Measurements from ENCODE around the gene ADPRS.

The ADPRS gene

GRCh38 chr1:36088577-36089392, at the start of gene ADPRS:
ADPRS (plus strand) TSS chr1:36088892; CDS start chr1:36088905, 13 bp downstream.
- DNase-seq = peak; percentile 94

- no peak for DNase-seq
These were observed 48.5 kb upstream of the ADPRS start for GRCh38 chr1:36040238-36040637.

GRCh38 chr1:36051821-36052220, 36.9 kb upstream of the ADPRS start:
- DNase-seq = no peak

- DNase-seq = no peak
These were observed 34.7 kb upstream of the ADPRS start for GRCh38 chr1:36053978-36054377.

DNA sequence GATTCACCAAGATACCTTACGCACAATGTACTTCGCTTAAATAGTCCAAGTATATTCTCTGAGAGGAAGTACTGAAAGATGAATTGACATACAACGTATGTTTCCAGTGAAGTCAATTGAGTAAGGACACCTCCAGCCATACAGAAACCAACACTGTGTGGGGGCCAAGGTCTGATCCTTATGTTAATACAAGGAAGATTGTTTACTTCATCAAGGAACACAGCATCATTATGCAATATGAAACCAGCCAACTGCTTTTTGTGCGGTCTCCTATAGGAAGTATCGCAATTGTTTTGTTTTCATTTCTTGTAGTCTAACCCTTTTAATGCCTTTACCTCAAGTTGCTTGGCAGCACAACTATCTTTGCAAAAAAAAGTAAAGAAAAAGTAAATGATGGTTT, 33.0 kb upstream of the ADPRS start:
- no peak for DNase-seq

GRCh38 chr1:36062315-36062714, 26.4 kb upstream of the ADPRS start:
- no peak for DNase-seq

- no peak for DNase-seq
These were observed 20.8 kb upstream of the ADPRS start for GRCh38 chr1:36067871-36068270.

GRCh38 chr1:36068866-36069265, 19.8 kb upstream of the ADPRS start:
- DNase-seq = no peak

DNA sequence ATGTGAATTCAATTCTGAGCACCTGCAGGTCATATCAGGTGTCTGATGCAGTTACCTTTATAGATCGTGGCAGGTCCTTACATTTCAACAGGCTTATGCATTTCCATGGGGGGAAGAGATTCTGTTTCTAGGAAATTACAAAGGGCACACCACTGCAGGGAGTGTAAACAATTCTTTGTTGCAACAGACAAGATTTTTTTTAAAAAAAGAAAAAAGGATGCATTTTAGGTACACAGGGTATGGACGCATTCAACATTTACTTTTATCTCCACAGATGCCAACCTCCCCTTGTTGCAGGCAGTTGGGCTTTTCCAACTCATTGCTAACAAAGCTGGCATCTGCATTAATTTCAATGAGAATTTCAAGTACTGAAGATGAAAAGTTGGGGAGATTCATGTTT, 18.3 kb upstream of the ADPRS start:
- no peak for DNase-seq

- no peak for DNase-seq
These were observed 11.6 kb upstream of the ADPRS start for GRCh38 chr1:36076979-36077573.

GRCh38 chr1:36080236-36080635, 8.5 kb upstream of the ADPRS start:
- no peak for DNase-seq

- DNase-seq = no peak
These were observed 7.9 kb upstream of the ADPRS start for GRCh38 chr1:36080801-36081200.

DNA sequence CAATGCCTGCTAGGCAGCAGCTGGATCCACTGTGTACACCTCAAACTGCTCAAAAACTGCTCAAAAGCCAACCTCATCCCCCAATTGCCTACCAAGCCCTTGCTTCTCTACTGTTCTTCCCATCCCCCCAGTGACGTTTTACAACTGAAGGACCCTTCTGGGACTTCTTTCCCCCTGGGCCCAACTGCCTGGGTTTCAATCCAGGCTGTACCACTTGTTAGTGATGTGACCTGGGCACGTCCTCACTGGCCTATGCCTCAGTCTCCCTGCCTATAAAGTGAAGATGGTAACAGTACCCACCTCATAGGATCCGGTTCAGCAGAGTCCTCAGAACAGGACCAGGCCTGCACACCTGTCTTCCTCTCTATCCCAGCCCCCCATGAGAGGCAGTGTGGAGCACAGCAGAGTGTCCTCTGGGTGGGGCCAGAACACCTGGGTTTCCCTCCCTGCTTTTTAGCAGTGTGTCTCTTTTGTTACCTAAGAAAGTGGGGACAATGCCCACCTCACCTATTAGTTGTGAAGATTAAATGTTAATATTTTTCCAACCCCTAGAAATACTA, 6.7 kb upstream of the ADPRS start:
- DNase-seq = no peak

DNA sequence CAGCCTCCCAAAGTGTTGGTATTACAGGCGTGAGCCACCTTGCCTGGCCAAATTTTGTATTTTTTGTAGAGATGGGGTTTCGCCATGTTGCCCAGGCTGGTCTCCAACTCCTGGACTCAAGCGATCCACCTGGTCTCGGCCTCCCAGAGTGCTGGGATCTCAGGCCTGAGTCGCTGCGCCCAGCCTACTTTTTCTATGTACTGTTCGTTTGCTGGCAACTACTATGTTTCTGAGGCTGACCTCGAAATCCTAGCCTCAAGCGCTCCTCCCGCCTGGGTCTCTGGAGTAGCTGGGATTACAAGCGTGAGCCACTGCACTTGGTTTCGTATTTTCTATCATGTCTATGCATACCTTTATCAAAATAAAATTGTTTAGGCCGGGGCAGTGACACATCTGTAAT, 5.5 kb upstream of the ADPRS start:
- no peak for DNase-seq

DNA sequence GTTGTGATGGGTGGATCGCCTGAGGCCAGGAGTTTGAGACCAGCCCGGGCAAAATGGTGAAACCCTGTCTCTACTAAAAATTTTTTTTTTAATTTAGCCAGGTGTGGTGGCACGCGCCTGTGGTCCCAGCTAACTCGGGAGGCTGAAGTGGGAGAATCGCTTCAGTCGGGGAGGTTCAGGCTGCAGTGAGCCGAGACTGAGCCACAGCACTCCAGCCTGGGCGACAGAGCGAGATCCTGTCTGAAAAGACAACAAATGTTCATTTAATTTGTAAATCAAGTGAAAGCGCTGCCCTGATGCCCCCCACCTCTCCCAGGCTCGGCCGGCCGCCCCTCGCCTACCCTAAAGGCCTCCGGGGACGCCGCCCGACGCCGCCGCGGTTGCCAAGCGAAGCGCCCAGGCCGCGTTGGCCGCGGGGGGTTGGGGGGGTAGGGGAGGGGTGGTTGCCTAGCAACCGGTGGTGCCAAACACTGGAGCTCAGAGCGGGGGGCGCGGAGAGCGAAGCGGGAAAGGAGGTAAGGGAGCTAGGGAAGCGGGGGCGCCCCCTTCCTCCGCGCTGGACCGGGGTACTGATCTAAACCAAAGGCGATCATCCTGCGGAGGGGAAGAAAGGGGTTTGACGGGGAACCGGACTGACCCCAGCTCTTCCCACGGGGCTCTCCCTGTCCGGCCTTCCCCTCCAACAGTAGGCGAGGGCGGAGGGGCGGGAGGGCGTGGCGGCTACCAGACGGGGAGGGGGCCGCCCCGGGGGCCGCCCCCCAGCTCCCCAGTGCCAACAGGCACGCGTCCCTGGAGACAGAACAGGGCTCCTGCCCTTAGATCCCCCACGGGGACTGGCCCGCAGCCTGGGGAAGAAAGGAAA, 4.8 kb upstream of the ADPRS start, which contains the start of gene TEKT2:
Gene TEKT2 (plus strand): TSS at position 460 of the 862 bp plus-strand sequence. CDS start 828 bp downstream, outside the sequence.
- DNase-seq = no peak

DNA sequence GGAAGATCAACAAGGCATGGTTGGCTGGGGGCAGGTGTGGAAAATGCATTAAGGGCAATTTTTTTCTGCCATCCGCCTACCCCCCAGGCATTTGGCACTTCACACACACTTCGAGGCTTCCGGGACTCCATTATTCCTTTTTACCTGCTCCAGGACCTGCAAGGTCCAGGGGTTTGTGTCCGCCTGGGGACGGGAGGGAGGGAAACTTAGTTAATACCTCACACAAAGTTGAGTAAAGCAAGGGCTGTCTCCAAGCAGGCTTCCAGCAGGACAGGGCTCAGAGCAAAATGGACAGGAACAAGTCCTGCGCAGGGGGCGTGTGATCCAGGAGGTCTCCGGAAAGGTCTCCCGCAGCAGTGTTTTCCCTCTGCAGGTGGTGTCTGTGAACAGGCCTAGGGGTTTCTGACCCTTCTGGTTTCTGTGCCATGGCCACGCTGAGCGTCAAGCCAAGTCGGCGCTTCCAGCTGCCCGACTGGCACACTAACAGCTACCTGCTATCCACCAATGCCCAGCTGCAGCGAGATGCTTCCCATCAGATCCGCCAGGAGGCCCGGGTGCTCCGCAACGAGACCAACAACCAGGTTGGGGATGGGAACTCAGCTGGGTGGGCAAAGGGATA, 4.1 kb upstream of the ADPRS start:
- DNase-seq = no peak

DNA sequence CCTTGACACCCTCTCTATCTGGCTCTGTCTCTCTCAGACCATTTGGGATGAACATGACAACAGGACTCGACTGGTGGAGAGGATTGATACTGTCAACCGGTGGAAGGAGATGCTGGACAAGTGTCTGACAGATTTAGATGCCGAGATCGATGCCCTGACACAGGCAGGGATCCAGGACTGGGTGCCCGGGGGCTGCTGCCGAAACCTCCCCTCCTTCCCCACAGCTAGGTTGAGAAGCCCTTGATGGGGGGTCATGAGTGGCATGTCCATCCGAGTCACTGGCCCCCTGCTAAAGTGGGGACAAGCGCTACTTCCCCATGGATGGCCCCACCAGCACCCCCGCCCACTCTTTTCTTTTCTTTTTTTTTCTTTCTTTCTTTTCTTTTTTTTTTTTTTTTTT, 3.6 kb upstream of the ADPRS start:
- DNase-seq = no peak

DNA sequence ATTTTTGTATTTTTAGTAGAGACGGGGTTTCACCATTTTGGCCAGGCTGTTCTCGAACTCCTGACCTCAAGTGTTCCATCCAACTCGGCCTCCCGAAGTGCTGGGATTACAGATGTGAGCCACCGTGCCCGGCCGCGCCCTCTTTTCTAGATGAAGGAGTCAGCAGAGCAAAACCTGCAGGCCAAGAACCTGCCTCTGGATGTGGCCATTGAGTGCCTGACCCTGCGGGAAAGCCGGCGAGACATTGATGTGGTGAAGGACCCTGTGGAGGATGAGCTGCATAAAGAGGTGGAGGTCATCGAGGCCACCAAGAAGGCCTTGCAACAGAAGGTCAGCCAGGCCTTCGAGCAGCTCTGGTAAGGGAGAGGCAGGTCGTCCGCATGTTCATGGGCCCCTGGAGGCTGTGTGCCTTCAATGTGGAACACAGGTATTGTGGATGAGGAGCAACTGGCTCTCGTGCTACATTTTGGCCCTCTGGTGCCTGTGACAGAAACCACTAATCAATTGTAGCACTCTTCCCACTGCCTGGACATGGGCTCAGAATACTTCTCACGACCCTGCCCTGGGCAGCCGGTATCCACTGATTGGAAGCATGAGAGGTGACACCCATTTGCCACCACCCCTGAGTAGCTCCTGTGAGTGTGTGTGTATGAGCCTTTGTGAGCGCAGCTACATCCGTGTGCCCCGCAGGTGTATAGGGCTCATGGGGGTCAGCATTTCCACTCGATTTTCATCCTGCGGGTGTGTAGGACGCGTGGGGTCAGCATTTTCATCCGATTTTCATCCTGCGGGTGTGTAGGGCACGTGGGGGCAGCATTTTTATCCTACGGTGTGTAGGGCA, 2.8 kb upstream of the ADPRS start:
- no peak for DNase-seq

- DNase-seq = no peak
These were observed 2.0 kb upstream of the ADPRS start for GRCh38 chr1:36086529-36087232.

DNA sequence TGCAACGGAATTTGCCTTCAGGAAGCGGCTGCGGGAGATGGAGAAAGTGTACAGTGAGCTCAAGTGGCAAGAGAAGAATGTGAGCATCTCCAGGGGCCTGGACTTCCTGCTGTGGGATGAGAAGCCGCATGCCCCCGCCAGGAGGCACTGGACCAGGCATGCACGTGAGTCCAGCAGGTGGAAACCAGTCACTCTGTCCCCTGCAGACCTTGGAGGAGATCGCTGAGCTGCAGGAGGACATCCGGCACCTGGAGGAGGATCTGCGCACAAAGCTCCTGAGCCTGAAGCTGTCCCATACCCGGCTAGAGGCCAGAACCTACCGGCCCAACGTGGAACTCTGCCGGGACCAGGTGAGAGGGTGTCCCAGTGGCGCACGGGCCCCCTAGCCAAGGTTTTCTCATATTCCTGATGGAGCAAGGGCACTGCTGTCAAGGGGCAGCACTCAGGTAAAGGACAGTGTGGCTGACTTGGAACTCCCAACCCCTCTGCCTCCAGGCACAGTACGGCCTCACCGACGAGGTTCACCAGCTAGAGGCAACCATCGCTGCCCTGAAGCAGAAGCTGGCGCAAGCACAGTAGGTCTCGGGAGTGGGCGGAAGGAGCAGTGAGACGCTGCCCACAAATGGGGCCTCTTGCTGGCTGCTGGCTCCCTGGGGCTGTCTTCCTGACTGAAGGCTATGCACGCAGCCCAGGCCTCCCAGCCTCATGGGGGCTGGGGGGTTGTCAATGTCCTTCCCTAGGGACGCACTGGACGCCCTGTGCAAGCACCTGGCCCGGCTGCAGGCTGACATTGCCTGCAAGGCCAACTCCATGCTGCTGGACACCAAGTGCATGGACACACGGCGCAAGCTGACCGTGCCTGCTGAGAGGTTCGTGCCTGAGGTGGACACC, 1.2 kb upstream of the ADPRS start:
- DNase-seq = no peak

All from stimulated activated CD8-positive, alpha-beta memory T cell treated with anti-CD3 and anti-CD28 coated beads, Interleukin-4, amount 100 ng/mL, for 48 hours (primary cell).